GM18909 (cell line): ENCODE data around the gene TREM1.

Experiments
- ATAC-seq: cut with Tn5 transposase; IDR thresholded peaks from one replicate; pipeline ENCODE4 v1.9.1; 2021; ENCODE audit warnings: mild to moderate bottlenecking; ENCODE audit not compliant: unreplicated experiment, poor library complexity

Gene TREM1

GRCh38 chr6:41286544-41287346 lies at the start of gene TREM1:
TREM1 (minus strand) TSS chr6:41286682; CDS start chr6:41286655, 27 bp downstream.
- ATAC-seq = no peak

- no peak for ATAC-seq
Observed at GRCh38 chr6:41335943-41336342, 49.5 kb upstream of the TREM1 start.

DNA sequence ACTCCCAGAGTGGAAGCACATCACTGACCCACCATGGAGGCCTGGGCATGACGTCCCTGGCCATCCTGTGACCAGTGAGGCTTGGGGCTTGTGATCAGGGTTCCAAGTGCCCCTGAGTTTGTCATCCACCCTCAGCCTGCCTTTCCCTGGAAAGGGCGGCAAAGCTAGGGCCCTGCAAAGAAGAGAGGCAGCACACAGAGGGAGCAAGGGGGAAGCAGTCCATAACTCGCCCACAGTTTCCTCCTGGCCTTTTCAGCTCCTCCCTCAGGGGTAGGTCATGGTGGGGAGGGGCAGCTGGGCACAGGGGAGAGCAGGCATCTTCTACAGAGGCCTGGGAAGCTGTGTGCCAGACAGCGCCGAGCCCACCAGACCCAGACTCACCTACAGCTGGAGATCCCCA lies 48.8 kb upstream of the TREM1 start, which contains the start of gene NCR2:
Gene NCR2 (plus strand): TSS at position 313 of the 400 bp plus-strand sequence. CDS start 269 bp downstream, outside the sequence.
- no peak for ATAC-seq

- ATAC-seq = no peak
Observed at GRCh38 chr6:41334482-41335040, 48.1 kb upstream of the TREM1 start.

GRCh38 chr6:41332842-41333736 lies 46.6 kb upstream of the TREM1 start:
- no peak for ATAC-seq

GRCh38 chr6:41332241-41332640 lies 45.8 kb upstream of the TREM1 start:
- no peak for ATAC-seq

DNA sequence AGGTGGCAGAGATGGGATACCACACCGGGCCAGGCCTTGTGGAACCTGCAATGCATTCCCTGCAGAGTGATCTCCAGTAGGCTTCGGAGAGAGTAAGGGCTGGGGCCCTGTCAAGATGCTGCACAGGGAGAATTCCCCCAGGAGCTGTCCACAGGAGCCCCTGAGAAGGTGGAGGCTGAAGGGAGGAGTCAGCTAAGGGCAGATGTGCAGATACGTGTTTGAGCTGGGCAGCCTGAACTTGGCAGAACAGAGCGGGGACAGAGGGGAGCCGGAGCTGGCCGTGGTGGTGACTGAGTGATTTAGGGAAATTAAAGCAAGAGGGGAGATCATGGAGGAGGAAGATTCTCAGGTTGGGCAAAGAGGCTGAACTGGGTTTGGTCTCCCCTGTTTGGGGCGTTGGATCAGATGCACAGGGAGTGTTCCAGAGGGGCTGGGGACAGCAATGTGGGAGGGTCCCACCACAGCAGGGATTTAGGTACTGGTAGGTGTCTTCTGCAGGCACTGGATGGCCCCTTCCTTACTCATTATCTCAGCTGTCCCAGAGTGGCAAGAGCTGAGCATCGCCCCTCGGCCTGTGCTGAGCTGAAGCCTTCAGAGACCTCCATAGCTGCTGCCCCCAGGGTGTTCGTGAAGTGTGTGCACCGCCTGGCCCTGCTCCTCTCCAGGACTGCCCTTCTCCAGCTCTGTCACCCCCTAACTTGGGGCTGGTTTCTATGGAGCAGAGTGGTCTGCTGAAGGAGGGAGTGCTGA lies 45.1 kb upstream of the TREM1 start:
- ATAC-seq = no peak

DNA sequence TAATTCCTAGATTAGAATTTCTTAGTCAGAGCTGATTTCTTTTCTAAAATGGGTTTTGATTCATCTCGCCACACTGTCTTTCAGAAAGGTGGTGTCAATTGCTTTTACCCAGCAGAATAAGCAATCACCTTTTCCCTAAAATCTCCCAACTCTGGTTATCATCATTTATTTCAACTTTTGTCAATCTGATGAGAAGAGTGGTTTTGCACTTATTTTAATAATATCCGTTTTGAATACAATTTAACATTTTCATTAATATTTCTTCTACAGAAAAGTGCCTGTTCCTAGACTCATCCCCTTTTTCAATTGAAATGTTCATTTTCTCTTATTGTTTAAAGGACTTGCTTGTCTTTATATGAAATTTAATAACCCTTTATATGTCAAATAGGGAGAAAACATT lies 40.7 kb upstream of the TREM1 start:
- no peak for ATAC-seq

GRCh38 chr6:41326092-41326491 lies 39.6 kb upstream of the TREM1 start:
- no peak for ATAC-seq

GRCh38 chr6:41325446-41326066 lies 39.1 kb upstream of the TREM1 start:
- ATAC-seq = no peak

DNA sequence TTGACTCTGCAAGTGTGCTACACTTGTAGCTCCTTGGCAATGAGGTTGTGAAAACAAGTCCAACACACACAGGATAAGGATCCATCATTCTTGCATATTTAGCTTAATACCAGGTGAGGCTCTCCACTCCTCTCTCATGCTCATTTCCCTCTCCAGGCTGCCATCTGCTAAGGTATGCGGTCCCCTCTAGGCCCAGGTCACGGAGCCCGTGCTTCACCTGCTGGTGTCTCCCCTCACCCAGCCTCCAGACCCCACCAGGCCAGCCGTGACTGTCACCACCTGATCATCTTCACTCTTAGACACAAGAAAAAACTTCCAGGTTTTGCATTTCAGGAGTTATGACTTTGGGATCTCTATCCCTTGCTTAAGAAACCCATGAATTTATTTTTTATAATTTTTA lies 34.7 kb upstream of the TREM1 start:
- ATAC-seq = no peak

- peak; percentile 91 for ATAC-seq
Observed at GRCh38 chr6:41318654-41319565, 32.4 kb upstream of the TREM1 start.

GRCh38 chr6:41318261-41318653 lies 31.8 kb upstream of the TREM1 start:
- ATAC-seq = no peak

- no peak for ATAC-seq
Observed at GRCh38 chr6:41315943-41316620, 29.6 kb upstream of the TREM1 start.

DNA sequence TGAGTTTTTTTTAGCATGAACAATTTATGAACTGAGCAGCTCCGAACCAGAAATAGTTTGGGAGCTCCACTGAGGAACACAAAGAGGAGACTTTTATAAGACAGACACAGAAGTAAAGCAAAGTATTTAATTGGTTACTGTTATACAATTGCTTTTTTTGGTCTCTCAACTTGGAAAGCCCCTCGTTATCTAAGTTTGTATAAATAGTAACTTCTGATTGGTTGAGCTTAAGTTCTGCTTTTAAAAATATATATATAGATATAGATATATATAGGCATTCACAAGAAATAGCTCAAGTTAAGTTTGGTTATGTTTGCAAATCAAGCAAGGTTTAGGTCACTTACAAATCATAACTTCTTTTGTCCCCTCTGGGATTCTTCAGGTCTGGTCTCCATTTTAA lies 28.7 kb upstream of the TREM1 start:
- no peak for ATAC-seq

- no peak for ATAC-seq
Observed at GRCh38 chr6:41306187-41306854, 19.8 kb upstream of the TREM1 start.

DNA sequence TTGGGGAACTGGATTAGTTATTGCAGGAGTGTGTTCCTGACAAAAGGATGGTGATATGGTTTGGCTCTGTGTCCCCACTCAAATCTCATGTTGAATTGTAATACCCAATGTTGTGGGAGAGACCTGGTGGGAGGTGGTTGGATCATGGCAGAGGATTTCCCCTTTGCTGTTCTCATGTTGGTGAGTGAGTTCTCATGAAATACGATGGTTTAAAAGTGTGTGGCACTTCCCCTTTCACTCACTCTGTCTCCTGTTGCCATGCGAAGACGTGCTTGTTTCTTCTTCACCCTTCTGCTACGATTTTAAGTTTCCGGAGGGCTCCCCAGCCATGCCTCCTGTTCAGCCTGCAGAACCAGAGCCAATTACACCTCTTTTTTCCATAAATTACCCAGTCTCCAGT lies 16.2 kb upstream of the TREM1 start:
- no peak for ATAC-seq
